Upper lobe of left lung (tissue), 4 donors: ENCODE measurements around the gene ARL5C.

Experiments used
- EP300 ChIP-seq, 4 donors: sonication (generic); formaldehyde crosslinking; IDR thresholded peaks; one replicate each; pipeline ENCODE4 v1.5.1; 2017; ENCODE audit warnings: antibody characterized with exemption in 4 of 4, control low read depth in 2 of 4
- TF ChIP-seq, protein P1 (sequence below), 6 experiments: fragments of 450-650 bp in 4 of 6; fragments of 200-600 bp in 2 of 6; sonication (generic) in 2 of 6; IDR thresholded peaks; one replicate each; pipeline ENCODE4 v1.5.1; 2016 to 2019; ENCODE audit warnings: antibody characterized with exemption in 6 of 6

GRCh38 chr17:39118674-39119419, 47.1 kb downstream of the ARL5C start:
- TF ChIP-seq EP300 (IDR thresholded peaks at IDR 0.05), result no peak
- TF ChIP-seq, protein P1, sequence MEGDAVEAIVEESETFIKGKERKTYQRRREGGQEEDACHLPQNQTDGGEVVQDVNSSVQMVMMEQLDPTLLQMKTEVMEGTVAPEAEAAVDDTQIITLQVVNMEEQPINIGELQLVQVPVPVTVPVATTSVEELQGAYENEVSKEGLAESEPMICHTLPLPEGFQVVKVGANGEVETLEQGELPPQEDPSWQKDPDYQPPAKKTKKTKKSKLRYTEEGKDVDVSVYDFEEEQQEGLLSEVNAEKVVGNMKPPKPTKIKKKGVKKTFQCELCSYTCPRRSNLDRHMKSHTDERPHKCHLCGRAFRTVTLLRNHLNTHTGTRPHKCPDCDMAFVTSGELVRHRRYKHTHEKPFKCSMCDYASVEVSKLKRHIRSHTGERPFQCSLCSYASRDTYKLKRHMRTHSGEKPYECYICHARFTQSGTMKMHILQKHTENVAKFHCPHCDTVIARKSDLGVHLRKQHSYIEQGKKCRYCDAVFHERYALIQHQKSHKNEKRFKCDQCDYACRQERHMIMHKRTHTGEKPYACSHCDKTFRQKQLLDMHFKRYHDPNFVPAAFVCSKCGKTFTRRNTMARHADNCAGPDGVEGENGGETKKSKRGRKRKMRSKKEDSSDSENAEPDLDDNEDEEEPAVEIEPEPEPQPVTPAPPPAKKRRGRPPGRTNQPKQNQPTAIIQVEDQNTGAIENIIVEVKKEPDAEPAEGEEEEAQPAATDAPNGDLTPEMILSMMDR (IDR thresholded peaks at IDR 0.05), result no peak
